ENCODE measurements around the gene COL15A1. TPM values are rescaled to one million over a fixed set of nuclear protein-coding genes. Genes with fewer than 3 reads are reported as not detected.

The COL15A1 gene
- total RNA-seq, 1 experiment from 2014 or later: 0.04 TPM

GRCh38 chr9:98992885-98993569 is 49.3 kb downstream of the COL15A1 start:
- H3K36me3 ChIP-seq (ENCODE audit: insufficient read depth, low read length, poor library complexity, severe bottlenecking): no peaks in the 10 kb centered on the region
- H3K9me3 ChIP-seq (ENCODE audit: low read depth, low read length, poor library complexity, severe bottlenecking): no peaks in the 10 kb centered on the region
- ChIA-PET POLR2A (ENCODE audit: low non-redundant PET) (no interaction called here), CTCF (no interaction called here)
- no peak overlapping the region for H3K27ac ChIP-seq (ENCODE audit: low read depth, low read length, poor library complexity, severe bottlenecking)
- intact Hi-C loops (cut with micrococcal nuclease; ENCODE audit: unreplicated experiment): no loop called here
- H3K4me3 ChIP-seq (ENCODE audit: low read depth, low read length, poor library complexity, severe bottlenecking): no peak overlapping the region
- DNase-seq (ENCODE audit: low spot score): no peak
- no peaks in the 10 kb centered on the region for H3K4me1 ChIP-seq (ENCODE audit: insufficient read depth, low read length, poor library complexity, severe bottlenecking)
- BruUV-seq (replicated peaks): no TSS peak
- TF ChIP-seq EZH2 (IDR thresholded peaks at IDR 0.05; ENCODE audit: borderline replicate concordance, low read depth, low read length, poor library complexity, severe bottlenecking): no peak
- no peak for TF ChIP-seq CTCF (conservative IDR thresholded peaks at IDR 0.05; ENCODE audit: low read depth, low read length)
- H3K27me3 ChIP-seq (replicated peaks; ENCODE audit: insufficient read depth, low read depth, low read length, poor library complexity): peaks cover 4% of the 10 kb centered on the region

- CTCF ChIA-PET: no interaction called here
- BruUV-seq (replicated peaks): no TSS peak
- H3K27me3 ChIP-seq (replicated peaks; ENCODE audit: insufficient read depth, low read depth, low read length, poor library complexity): peaks cover 4% of the 10 kb centered on the region
- TF ChIP-seq EZH2 (IDR thresholded peaks at IDR 0.05; ENCODE audit: borderline replicate concordance, low read depth, low read length, poor library complexity, severe bottlenecking) (no peak), CTCF (conservative IDR thresholded peaks at IDR 0.05; ENCODE audit: low read depth, low read length) (no peak)
- no peak for DNase-seq (ENCODE audit: low spot score)
- no peaks in the 10 kb centered on the region for H3K4me1 ChIP-seq (ENCODE audit: insufficient read depth, low read length, poor library complexity, severe bottlenecking)
- H3K36me3 ChIP-seq (ENCODE audit: insufficient read depth, low read length, poor library complexity, severe bottlenecking): no peaks in the 10 kb centered on the region
- H3K9me3 ChIP-seq (ENCODE audit: low read depth, low read length, poor library complexity, severe bottlenecking): no peaks in the 10 kb centered on the region
- no peak overlapping the region for H3K4me3 ChIP-seq (ENCODE audit: low read depth, low read length, poor library complexity, severe bottlenecking)
- intact Hi-C loops (cut with micrococcal nuclease; ENCODE audit: unreplicated experiment): no loop called here
- no peak overlapping the region for H3K27ac ChIP-seq (ENCODE audit: low read depth, low read length, poor library complexity, severe bottlenecking)
- POLR2A ChIA-PET (ENCODE audit: low non-redundant PET): no interaction called here
Observed at GRCh38 chr9:98993570-98993945, 49.9 kb downstream of the COL15A1 start.

- H3K36me3 ChIP-seq (ENCODE audit: insufficient read depth, low read length, poor library complexity, severe bottlenecking): no peaks in the 10 kb centered on the region
- no TSS peak for BruUV-seq (replicated peaks)
- DNase-seq (ENCODE audit: low spot score): no peak
- no peak overlapping the region for H3K4me3 ChIP-seq (ENCODE audit: low read depth, low read length, poor library complexity, severe bottlenecking)
- intact Hi-C loops (cut with micrococcal nuclease; ENCODE audit: unreplicated experiment): loop anchor here (5.0 kb wide), 1 partner anchor 132 kb away; no protein-coding TSS in a partner anchor
- H3K9me3 ChIP-seq (ENCODE audit: low read depth, low read length, poor library complexity, severe bottlenecking): no peaks in the 10 kb centered on the region
- TF ChIP-seq EZH2 (IDR thresholded peaks at IDR 0.05; ENCODE audit: borderline replicate concordance, low read depth, low read length, poor library complexity, severe bottlenecking) (no peak), CTCF (conservative IDR thresholded peaks at IDR 0.05; ENCODE audit: low read depth, low read length) (no peak)
- no peaks in the 10 kb centered on the region for H3K4me1 ChIP-seq (ENCODE audit: insufficient read depth, low read length, poor library complexity, severe bottlenecking)
- H3K27ac ChIP-seq (ENCODE audit: low read depth, low read length, poor library complexity, severe bottlenecking): no peak overlapping the region
- POLR2A ChIA-PET (ENCODE audit: low non-redundant PET): no interaction called here
- H3K27me3 ChIP-seq (replicated peaks; ENCODE audit: insufficient read depth, low read depth, low read length, poor library complexity): peaks cover 4% of the 10 kb centered on the region
- CTCF ChIA-PET: no interaction called here
Observed at GRCh38 chr9:98994172-98995058, 50.7 kb downstream of the COL15A1 start.

Measured in A673 (cell line).